RPMI7951 (cell line): Measurements from ENCODE around the gene CD160. TPM values are rescaled to one million over a fixed set of nuclear protein-coding genes. Genes with fewer than 3 reads are reported as not detected.
A peak's percentile ranks its signal among the peaks of the same experiment; 100 is the strongest.
"Not testable (repeated sequence)": the region's sequence is repeated elsewhere in the genome, so short reads cannot be mapped to it uniquely, and the experiment has no call there.

Experiments used
- DNase-seq: peaks from one replicate; pipeline ENCODE4 v3.0.0-alpha.2; 2012; ENCODE audit warnings: low read depth
- total RNA-seq: library from RNA; depleted of rRNA; stranded (reverse); fragments of >200 nt; shearing (Covaris generic); gene quantifications from 2 replicates; pipeline ENCODE4 v1.2.3, GENCODE V29; 2014

CD160 gene
- total RNA-seq, 1 experiment from 2014 or later = not detected

- DNase-seq = no peak
Observed at GRCh38 chr1:145710291-145711027, 8.8 kb upstream of the CD160 start.

DNA sequence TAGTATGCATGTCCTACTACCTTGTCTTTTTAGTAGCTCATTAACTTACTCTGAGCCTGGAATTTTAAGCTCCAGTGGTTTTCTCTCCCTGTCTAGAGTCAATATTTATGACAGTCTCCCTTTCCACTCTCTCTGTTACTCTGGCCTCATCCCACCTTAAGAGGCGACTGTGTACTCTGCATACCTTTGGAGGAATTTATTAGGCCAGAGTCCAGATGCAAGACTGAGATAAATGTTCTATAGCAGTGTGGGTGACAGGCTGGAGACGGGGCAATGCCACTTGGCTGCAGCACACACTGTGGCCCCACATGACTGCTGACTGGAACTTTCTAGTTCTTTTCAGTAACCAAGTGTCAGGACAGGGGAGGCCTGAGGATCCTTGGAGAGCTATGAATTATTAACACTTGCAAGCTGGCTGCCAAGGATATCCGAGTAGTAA is 8.1 kb upstream of the CD160 start:
- DNase-seq = no peak

GRCh38 chr1:145714524-145715111 is 4.7 kb upstream of the CD160 start:
- peak; percentile 27 for DNase-seq

GRCh38 chr1:145716641-145717345 is 2.5 kb upstream of the CD160 start:
- DNase-seq = peak; percentile 86

DNA sequence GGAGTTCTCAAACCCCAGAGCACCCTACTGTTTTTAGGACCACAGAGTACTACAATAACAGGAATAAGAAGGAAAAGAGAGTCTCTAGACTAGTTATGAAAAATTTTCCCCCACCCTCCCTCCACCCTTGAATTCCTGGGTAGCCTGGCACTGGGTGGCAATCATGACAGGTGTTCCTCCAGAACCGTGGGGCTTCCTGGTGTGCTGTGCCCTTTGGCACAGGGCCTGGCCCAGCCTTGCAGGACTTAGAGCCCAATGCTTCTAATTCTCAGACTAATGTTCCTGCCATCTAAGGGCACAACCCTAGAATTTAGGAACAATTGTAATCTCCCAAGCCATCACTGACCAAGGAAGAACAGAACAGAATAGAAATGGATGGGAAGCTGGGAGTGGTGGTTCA is 1.5 kb upstream of the CD160 start:
- DNase-seq = no peak

DNA sequence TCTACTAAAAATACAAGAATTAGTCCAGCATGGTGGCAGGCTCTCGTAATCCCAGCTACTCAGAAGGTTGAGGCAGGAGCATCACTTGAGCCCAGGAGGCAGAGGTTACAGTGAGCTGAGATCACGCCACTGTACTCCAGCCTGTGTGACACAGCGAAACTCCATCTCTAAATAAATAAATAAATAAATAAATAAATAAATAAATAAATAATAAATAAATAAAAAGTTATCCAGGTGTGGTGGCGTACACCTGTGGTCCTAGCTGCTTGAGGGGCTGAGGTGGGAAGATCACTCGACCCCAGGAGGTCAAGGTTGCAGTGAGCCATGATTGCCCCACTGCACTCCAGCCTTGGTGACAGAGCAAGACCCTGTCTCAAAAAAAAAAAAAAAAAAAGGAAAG is 834 bp upstream of the CD160 start:
- not testable (repeated sequence) for DNase-seq

GRCh38 chr1:145720556-145720877 is 1.2 kb downstream of the CD160 start:
- peak; percentile 88 for DNase-seq

- DNase-seq = peak; percentile 60
Observed at GRCh38 chr1:145720878-145721671, 1.8 kb downstream of the CD160 start.

GRCh38 chr1:145726193-145726592 is 6.9 kb downstream of the CD160 start:
- DNase-seq = not testable (repeated sequence)

DNA sequence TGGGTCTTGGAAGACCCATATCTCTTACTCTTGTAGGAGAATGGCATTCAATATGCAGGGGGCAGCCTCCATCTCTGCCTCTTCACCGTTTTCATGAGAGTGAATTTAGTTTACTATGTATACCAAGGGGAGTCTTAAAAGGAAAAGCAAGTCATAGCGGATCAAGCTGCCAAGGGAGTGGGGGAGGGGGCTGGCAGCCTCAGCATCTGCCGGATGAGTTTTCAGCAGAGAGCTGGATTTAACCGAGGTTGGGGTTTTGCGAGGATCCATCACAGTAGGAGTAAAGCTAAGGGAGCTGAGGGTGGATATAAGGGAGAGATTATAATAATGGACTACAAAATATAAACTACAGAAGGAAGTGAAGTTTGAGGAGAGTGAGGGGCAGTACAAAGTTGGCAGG is 9.9 kb downstream of the CD160 start:
- no peak for DNase-seq

DNA sequence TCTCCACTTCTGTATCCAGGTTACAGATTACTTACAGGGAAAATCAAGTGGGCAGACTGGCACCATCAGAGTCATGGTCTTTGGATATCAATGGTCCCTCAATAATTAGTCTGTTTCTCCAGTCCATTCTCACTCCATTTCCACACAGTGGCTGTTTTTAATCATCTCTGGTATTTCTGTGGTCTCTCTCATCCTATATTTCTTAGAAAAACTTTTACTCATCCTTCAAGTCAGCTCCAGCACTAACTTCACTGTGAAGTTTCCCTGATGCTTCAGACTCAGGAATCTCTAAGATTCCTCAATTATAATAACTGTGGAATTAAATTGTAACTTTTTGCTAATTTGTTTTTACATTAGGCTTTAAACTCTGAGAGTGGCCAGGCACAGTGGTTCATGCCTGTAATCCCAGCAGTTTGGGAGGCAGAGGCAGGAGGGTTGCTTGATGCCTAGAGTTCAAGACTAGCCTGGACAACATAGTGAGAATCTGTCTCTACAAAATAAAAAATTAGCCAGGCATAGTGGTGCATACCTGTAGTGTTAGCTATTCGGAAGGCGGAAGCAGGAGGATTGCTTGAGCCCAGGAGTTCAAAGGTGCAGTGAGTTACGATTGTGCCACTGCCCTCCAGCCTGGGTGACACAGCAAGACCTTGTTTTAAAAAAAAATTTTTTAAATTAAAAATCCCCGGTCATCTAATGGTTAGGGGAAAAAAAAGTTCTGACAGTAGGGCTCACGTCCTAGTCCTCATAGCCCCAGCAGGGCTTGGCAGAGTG is 10.6 kb downstream of the CD160 start:
- DNase-seq = no peak

DNA sequence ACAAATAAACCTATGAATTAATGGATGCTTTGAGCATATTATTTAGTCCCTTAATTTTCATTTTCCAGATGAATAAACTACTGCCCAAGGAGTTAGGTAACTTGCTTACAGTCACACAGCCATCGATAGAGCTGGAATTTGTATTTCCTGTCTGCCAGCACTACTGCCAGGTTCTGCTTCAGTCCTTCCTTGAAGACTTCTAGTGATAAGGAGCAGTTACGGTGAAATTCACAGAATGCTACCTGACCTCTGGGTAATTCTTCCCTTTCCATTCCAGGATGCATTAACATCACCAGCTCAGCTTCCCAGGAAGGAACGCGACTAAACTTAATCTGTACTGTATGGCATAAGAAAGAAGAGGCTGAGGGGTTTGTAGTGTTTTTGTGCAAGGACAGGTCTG is 11.2 kb downstream of the CD160 start:
- DNase-seq = no peak

DNA sequence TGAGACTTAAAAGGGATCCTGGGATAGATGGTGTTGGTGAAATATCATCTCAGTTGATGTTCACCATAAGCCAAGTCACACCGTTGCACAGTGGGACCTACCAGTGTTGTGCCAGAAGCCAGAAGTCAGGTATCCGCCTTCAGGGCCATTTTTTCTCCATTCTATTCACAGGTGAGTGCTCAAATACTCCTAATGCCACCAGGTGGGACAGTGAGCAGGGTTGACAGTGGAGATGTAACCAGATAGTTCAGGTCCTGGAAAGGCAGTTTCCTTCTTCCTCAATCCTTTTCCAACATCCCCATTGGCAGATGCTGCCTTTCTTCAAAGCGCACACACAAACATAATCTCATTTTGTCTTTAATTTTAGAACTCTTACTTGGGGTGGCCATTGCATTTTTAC is 11.6 kb downstream of the CD160 start:
- DNase-seq = no peak

GRCh38 chr1:145736191-145736590 is 16.9 kb downstream of the CD160 start:
- DNase-seq = no peak

DNA sequence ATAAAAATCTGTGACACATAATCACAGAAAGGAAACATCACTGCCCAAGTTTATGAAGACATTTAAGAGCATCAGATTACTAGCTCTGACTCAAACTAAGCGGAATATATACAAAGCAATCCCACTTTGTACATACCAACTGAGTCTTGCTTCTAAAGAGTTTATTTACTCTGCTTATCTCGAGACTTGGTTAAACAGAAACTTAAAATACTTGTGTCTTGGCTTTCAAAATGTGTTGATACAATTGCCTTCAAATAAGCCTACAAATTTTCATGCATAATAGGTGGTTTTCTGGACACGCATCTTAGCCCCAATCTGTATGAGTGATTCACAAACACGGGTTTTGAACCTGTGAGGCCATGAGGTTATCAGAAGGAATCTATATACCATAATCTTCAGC is 21.0 kb downstream of the CD160 start:
- DNase-seq = no peak

GRCh38 chr1:145747398-145748247 is 28.3 kb downstream of the CD160 start:
- no peak for DNase-seq

- no peak for DNase-seq
Observed at GRCh38 chr1:145750426-145750825, 31.1 kb downstream of the CD160 start.

DNA sequence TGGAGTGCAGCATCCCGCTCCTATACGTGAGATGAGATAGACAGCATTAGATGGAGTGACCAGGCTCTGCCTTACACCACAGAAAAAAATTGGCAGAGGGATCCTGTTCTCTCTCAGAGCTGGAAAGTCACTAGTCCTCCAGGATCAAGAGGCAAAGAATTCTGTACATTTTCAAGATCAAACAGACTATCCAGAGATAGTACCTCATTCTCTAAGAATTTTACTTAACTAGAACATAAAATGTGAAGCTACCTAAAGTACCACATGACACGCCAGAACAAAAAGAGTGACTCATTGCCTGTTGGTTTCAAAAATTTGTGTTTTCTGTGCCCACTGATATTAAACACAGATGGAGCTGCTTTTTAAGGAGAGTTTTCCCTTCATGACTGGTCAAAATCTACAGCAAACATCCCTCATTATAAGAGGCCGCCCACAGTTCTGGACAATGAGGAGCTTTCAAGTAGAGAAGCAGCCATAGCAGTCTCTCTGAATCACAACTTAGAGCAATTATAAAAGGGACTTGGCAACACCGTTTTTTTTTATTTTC is 32.3 kb downstream of the CD160 start:
- peak; percentile 95 for DNase-seq

- DNase-seq = no peak
Observed at GRCh38 chr1:145757420-145757819, 38.1 kb downstream of the CD160 start.

- no peak for DNase-seq
Observed at GRCh38 chr1:145758116-145758515, 38.8 kb downstream of the CD160 start.
